MV-4-11 (cell line): ENCODE results near the gene EFS.

Source experiments
- DNase-seq: peaks from one replicate; lab custom pipeline; 2025; lab: John Stamatoyannopoulos, UW

The EFS gene

GRCh38 chr14:23379366-23380196, 14.6 kb upstream of the EFS start:
- DNase-seq, result no peak

- no peak for DNase-seq
Measured at GRCh38 chr14:23378612-23379220, 13.7 kb upstream of the EFS start.

GRCh38 chr14:23377573-23378563, 12.9 kb upstream of the EFS start:
- no peak for DNase-seq

- no peak for DNase-seq
Measured at GRCh38 chr14:23377198-23377550, 12.2 kb upstream of the EFS start.

- no peak for DNase-seq
Measured at GRCh38 chr14:23376482-23377197, 11.7 kb upstream of the EFS start, which contains the start of gene CMTM5. Gene CMTM5 (plus strand): TSS chr14:23377046. CDS start chr14:23377252, 206 bp downstream.

- DNase-seq, result no peak
Measured at GRCh38 chr14:23375527-23376251, 10.7 kb upstream of the EFS start.

- no peak for DNase-seq
Measured at GRCh38 chr14:23373041-23373440, 8.1 kb upstream of the EFS start.

- DNase-seq, result no peak
Measured at GRCh38 chr14:23372509-23372908, 7.5 kb upstream of the EFS start, which contains the start of gene IL25. Gene IL25 (plus strand): TSS chr14:23372809.

GRCh38 chr14:23371865-23372264, 6.9 kb upstream of the EFS start:
- no peak for DNase-seq

GRCh38 chr14:23370221-23370620, 5.2 kb upstream of the EFS start:
- DNase-seq, result no peak

- DNase-seq, result no peak
Measured at GRCh38 chr14:23366426-23366921, 1.5 kb upstream of the EFS start.

- DNase-seq, result no peak
Measured at GRCh38 chr14:23365732-23366425, 907 bp upstream of the EFS start.

GRCh38 chr14:23364164-23365035, 572 bp downstream of the EFS start:
- DNase-seq, result no peak

GRCh38 chr14:23362200-23362599, 2.8 kb downstream of the EFS start:
- DNase-seq, result no peak

- no peak for DNase-seq
Measured at GRCh38 chr14:23361763-23362162, 3.2 kb downstream of the EFS start.

GRCh38 chr14:23361320-23361719, 3.7 kb downstream of the EFS start:
- DNase-seq, result no peak

- DNase-seq, result no peak
Measured at GRCh38 chr14:23360496-23360895, 4.5 kb downstream of the EFS start.

GRCh38 chr14:23359722-23360447, 5.1 kb downstream of the EFS start:
- DNase-seq, result no peak
